GDM1 (cell line): ENCODE data around the gene NFIB.

Source experiments
- DNase-seq: peaks from one replicate; lab custom pipeline; 2025; lab: John Stamatoyannopoulos, UW

Gene NFIB

DNA sequence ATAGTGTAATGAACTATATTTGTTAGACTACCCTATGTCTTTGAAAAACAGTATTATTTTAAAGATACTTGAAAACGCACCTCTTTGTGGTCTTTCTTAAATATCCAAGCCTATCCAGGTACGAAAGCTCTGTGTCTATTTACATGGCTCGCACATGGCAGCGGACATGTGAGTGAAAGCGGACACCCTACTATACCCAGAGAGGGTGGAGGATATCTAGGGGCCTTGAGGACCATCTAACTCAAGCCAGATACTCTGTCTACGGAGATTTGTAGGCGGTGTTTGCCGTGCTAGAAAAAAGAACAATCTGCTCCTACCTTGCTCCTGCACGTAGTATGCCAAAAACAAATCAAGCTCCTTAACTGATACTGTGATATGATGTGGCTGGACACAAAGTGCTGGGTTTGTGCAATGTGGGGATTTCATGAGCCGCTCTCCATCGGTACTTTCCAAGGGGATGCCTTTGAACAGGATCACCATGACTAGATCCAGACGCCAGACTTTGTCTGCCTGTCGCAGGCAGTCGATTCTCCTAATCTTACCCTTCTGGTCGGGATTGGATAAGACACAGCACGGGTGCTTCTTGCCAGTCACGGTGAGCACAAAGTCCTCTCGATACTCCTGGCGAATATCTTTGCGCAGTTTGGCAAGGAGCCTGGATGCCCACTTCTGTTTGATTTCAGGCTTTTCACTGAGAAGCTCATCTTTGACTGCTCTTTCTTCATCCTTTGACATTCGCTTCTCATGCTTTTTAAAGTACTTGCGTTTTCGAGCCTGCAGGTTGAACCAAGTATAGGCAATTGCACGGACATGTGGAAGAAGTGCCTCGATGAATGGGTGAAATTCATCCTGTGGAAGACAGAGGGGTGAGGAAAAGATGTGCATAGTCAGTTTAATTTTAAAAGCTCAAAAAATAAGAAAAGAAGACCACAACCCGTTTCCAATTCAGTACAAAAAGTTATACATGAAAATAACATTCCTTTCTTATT, 7.0 kb downstream of the NFIB start:
- no peak for DNase-seq

DNA sequence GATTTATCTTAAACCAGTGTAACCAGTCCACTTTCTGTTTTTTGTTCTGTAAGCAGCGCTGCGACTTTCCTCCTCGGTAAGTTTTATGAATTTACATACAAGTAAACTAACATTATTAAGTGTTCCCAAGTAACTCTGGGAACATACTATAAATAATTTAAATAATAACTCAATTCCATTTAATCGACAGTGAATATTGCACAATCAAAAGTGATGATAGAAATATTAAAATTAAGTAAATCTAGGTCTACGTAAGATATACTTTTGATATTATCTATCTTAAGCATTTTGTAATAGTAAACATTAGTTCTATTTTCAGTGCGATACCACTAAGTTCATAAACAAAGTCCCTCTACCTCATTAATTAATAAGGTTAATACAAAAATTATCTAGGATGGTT, 7.8 kb downstream of the NFIB start:
- no peak for DNase-seq

DNA sequence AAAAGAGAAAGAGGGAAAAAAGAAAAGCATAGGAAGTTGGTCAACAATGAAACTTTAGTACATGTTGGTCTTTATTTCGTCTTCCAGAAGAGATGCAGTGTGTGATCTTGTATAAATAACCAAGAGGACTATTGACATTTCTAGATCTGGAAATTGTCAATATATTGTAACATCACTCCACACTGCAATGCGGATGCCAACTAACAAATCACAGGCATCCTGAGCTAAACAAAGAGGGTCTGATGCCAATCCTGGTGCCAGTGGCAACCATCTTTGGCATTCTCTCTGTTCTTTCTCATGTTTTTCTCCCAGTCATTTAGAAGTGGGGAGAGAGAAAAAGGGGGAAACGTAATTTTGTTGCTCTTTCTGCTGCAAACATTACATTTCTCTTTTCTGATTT, 9.7 kb downstream of the NFIB start:
- DNase-seq: no peak

DNA sequence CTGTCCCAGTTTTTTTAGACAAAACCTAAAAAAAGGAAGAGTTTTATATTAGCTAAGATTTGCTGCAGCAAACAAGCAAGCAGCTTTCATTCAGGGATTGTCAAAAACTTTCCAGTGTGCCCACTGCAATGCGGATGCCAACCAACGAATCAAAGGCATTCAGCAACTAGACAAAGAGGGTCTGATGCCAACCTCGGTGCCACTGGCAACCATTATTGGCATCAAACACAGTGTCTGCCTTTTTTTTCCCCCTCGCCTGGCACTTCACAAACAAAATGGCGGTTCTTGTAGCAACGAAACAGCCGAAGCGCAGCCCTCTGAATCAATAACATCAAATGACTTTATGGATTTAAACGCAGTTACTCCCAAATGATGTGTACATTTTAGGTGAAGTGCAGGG, 10.4 kb downstream of the NFIB start:
- no peak for DNase-seq

DNA sequence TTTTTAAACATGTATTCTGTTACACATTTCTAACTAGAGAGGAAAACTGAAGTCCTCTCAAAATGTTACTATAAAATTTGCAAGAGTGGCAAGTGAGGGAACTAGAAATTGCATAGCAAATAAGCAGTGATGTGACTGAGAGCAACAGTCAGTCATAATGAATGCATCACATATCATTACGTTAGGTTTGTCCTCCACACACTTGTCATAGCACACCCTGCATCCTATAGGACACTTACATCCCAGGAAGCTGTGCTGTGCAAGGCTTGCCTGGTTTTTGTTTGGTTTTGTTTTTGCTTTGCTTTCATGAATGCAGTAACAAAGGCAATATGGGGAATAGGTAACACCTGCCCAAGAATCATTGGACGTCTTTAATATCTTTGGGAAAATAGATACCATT, 10.8 kb downstream of the NFIB start:
- DNase-seq: no peak

DNA sequence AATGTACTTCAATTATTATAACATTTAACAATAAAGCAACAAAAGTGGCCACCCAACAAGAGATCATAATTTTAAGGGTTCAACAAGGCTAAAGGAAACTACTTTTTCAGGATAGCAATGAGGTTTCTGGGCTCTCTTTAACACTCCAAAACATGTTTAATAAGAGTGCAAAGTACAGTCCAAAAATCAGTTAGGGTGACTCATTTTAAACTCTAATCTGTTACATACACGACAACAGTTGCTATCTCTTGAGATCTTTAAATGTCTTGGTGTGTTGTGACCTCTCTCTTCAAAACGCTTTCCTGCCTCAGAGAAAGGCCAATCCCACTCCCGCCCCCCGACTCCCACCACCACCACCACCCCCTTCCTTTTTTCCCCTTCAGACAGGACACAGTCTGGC, 11.5 kb downstream of the NFIB start:
- DNase-seq: no peak

DNA sequence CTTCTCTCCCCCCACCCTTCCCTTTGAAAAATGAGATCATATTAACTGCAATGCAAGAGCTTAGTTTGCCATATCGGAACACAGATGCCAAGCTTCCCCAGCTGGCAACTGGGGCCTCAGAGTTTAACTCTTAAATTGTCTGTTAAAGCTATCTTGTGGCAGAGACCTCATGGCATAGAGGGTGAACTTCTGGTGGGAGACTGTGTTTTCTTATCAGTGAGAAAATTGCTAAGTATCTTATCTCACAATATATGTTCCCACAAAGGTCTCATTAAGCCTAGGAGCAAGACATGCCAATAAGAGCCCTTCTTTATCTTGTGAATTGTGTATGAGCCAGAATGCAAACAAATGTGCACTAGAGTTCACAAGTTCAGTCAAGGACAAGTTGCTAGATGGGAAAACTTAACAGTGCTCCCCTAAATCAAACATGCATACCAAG, 12.3 kb downstream of the NFIB start:
- DNase-seq: no peak

DNA sequence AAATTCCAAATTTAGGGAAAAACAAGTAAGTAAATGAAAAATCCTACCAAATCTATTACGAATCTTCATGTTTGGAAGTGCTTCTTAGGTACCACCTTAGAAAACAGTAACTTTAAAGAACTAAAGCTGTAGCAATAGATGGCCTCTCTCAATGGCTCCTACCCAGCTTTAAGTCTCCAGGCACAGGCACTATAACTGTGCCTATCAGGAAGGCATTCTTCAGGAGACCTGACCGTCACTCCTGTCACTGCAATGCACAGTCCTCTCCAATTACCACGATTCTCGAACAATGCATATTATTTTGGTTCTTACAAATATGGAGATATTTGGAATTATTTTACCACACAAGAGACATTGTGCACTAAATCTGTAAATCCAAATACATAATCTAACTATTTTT, 12.9 kb downstream of the NFIB start:
- DNase-seq: no peak

DNA sequence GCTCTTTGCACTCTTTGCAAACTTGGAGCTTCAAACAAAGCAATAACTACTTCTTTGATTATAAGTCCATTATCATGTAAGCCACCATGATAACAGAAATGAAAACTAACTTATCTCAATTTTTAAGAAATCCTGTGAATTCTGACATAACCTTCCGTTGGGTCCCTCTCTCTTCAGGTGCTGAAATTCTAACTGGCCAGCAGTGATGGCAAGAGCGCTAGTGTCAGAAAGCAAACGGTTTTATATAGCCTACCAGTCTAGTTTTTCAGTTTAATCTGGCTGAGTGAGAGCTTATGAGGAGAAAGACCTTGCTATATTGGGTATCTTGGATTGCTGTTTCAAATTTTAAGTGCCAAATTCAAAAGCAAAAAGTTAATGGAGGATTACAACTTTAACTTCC, 13.4 kb downstream of the NFIB start:
- DNase-seq: no peak

DNA sequence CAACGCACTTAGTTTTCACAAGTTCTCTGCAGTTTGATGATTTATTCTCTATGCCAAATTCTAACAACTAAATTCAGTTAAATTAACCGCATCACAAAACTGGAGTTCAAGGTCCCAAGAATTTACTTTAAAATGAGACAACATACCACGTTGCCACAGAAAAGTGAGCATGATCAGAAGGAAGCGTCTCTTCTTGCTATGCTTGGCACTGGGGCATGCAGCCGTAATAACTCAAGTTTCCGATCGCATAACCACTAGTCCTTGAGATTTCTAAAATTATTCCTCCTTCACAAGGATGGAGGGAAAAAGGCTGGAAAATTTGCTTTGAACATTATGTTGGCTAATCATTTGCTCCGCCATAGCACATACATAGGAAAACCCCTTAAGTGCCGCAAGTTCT, 13.9 kb downstream of the NFIB start:
- DNase-seq: no peak

DNA sequence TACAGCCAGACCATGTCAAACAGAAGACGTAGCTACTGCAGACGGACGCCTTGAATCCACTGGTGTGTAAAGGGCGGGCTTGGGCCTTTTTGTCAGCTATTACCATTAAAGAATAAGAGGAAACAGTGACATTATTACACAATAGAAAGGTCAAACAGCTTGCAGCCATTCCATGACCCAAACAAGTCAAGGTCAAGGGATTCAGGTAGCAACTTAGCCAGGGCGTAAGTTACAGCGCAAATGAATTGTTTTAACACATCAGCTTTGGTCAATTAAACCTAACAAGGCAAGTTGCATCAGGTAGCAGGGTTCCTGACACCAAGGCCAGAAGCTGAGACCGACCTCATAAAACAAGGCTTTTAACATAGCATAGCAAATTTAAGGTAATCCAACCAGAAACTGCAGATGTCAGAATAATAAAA, 15.3 kb downstream of the NFIB start:
- no peak for DNase-seq

DNA sequence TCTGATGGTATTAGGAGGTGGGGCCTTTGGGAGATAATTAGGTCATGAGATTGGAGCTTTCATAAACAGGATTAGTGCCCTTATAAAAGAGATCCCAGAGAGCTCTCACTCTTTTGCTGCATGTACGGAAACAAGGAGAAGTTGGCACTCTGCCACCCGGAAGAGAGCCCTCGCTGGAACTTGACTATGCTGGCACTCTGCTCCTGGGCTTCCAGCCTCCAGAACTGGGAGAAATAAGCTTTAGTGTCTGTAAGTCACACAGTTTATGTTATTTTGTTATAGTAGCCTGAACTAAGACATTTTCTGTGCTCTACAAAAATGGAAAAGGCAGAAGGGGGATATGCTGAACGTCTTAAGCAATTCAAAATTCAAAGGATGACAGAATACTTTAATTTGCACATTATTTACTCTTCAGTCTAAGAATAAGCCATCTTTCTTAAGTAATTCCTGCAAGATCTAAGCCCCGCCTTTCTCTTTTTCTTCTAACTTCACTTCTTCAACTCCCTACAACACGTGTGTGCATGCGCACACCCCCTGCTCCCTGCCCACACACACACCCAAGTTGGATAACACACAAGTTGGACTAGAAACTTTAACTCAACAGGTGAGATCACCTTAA, 17.3 kb downstream of the NFIB start:
- no peak for DNase-seq

DNA sequence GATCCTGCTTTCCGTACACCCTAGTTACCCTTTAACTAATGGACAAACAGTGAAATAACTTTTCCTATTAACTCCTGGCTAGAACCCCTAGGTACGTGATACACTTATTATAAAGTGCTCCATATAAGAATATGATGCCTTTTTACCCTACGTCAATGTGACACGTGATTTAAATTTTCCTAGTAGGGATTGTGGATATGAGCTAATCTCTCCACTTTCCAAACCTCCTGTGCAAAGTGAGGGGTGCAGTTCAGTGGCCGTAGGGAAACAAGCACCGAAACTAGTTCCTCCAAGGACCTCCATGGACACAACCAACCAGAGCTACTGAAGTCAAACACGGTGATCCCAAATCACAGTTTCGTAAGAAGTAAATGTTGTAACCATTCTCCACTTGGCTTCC, 19.3 kb downstream of the NFIB start:
- no peak for DNase-seq

DNA sequence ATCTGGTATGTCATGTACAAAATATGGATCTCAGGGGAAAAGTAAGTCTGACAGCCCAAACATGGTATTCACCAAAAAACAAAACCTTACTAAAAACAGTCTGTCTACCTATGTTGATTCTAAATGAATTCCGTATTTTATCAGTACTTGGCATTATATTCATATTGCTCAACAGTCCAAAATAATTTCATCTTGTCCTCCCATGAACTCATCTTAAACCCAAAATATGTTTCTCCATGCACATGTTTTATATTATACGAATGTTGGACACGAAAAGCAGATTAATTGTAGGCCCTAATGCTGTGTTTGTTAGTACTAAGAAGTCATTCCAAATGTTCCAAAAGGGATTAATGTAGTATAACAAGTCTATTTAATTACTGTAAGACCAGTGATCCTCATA, 20.1 kb downstream of the NFIB start:
- no peak for DNase-seq

DNA sequence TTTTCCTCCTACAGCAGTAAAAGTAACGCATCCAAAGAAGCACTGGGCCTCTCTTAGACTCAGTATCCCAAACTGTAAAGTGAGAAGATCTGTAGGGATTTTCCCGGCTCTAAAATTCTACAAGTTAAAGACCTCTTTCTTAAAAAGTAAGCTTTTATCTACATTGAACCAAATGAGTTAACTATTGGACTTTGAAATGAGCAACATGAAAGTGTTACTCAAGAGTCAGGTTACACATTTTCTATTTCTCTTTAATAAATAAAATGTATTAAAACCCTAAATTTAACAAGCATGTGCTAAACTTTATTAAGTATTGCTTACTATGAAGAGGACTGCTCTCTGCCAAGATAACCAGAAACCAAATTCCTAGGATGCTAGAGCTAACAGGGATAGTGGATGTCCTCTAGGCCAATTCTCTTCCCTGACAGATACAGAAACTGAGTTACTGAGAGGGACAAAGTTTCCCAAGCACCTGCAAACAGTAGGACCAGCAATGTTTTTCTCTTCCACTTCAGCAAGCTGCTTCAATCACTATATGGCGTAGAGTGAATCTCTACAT, 21.7 kb downstream of the NFIB start:
- DNase-seq: no peak

DNA sequence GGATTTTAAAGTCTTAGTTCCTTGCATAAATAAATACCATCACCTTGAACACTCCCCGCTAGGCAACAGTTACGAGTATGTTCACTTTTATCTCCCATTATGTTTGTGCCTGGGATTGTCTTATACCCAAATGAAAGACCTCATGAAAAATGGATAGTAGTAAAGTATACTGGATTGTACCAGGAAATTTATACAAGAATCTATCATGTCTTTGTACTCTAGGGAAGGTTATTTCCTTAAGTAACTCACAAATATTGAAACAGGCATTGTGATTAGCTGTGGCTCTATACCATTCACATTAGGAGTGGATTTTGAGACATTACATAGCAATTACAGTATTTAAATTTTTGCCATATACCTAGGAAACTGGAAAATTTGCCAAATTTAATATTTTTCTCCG, 24.0 kb downstream of the NFIB start:
- no peak for DNase-seq

DNA sequence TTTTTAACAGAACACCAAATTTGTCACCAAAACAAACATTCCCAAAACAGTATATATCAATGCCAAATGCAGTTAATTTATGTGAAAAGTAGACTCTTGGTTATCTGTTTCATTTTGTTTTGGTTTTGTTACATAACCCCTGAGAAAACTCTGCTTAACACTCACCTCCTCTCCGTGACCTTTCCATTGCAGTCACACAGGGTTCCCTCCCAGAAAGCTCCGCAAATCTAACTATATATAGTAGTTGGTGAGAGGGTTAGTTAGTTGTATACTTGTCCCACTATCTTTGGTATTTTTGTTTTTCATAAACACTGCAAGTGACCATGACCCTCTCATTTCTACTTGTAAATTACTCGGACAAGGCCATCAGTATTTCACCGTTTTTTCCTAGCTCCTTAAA, 25.5 kb downstream of the NFIB start:
- no peak for DNase-seq

DNA sequence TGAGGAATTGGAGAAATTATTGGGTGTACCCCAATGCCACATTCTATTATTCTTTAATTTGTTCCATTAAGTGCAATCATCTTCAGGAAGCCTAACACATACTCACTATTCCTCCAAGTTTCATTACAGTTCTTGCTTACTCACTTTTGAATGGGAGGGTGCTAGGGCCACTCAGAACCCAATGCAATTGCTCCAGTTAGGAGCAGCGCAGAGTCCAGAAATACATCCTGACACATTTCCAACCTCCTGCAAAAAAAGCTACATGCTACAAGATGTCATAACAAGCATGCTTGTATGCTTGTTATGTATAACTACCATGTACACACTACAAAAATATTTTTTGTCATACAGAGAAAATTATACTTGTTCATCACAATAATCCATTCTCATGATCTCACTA, 27.8 kb downstream of the NFIB start:
- DNase-seq: no peak

DNA sequence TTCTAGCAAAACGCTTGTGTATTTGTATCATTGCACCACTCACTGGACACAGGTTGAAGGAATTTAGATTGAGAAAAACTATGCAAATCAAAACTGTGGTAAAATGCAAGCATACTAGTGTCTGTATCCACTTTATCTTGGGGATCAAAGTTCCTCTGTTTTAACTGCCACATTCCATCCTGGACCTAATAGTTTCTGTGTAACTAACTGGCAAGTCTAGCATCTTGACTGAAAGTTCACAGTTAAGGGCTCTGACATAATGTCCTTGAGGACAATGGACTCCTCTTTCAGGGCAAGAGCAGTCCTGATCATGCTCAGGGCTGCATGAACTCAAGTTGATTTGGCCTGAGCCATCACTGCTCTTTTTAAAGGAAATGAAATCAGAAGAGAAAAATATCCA, 30.7 kb downstream of the NFIB start:
- DNase-seq: no peak

DNA sequence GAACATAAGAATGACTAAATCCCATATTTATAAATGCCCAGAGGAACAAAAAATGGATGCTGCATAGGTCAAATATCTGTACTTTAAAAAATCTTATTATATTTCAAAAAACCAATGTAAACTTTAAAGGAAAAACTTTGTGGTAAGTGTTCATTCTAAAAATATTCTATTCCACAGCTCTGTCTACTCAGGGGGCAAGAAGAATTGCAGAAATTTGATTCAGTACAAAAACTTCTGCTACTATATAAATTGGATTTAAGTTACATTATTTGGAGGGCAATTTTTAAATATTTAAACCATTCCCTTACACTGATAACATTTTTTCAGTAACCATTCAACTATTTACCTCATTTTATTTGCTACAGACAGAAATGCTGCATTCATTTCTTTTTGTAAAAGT, 32.1 kb downstream of the NFIB start:
- DNase-seq: no peak

DNA sequence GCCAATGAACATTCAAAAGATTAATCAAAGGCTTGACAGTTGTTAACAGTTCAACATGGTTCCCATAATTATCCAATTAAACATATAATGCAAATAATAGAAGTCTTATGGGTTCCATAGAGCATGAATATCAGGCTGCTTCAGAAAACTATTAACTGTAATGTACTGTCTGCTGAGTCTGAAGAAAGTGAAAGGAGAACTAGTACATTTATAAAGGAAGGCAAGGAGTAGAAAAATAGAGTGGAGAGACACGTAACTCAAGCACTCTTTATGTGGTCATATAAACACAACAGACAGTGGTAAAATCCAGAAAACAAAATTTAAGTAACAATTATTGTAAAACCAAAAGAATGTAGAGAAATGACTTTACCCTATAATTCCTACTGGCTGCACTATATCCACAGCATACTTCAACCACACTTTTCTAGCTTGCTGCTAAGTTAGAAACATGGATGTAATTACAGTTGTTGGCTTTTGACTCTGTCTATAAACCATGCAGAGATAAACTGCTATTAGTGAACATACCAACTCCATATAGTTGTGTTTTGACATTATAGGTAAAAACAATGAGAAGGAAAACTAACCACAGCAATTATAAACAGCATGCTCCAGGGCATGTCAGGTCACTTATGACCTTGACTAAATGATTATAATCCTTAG, 32.7 kb downstream of the NFIB start:
- no peak for DNase-seq

DNA sequence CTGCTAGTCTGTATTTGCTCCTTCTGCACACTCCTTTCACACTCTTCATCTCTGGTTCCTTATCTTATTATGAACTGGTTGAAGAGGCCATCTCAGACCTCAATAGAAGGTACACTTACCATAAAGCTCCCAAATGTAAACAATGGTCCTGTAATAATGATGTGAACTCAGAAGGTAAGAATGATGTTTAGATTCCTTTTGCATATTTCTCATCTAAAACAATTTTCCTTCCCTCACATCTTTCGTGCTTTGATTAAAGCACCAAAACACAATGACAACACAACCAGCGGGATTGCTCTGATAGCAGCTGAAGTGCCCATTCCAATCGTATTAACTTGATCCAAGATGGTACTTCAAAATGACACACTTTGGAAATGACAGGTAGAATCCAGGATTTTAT, 34.3 kb downstream of the NFIB start:
- no peak for DNase-seq

DNA sequence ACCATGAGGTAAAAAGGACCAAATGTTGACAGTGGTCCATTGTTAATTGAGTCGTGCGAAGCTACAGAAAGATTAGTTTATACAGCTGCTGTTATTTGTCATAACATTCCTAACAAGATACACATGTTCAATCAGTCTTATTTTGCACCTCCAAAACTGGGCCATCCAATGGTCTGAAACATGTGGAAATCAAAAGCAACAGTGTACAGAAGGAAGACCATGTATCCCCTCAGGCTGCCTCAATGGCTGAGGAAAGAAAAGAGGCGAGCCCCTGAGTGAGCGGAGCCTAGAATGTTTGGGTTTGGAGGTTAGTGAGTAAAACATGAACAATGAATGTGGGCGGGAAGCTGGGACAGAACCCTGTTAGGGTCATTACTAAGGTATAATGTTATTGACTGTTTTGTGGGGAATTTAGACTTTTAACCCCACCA, 35.6 kb downstream of the NFIB start:
- DNase-seq: no peak
